Measurements from ENCODE around the gene NWD2.
"Not testable (repeated sequence)": the region's sequence is repeated elsewhere in the genome, so short reads cannot be mapped to it uniquely, and the experiment has no call there.

Gene NWD2

GRCh38 chr4:37400241-37400881 is 155.8 kb downstream of the NWD2 start:
- DNase-seq: no peak

GRCh38 chr4:37407938-37408826 is 163.6 kb downstream of the NWD2 start:
- DNase-seq: not testable (repeated sequence)

- DNase-seq: not testable (repeated sequence)
Observed at GRCh38 chr4:37413612-37414011, 169.1 kb downstream of the NWD2 start.

GRCh38 chr4:37415845-37416369 is 171.4 kb downstream of the NWD2 start:
- no peak for DNase-seq

- DNase-seq: no peak
Observed at GRCh38 chr4:37421614-37422013, 177.1 kb downstream of the NWD2 start.

- DNase-seq: no peak
Observed at GRCh38 chr4:37422102-37422501, 177.6 kb downstream of the NWD2 start.

GRCh38 chr4:37422638-37423037 is 178.1 kb downstream of the NWD2 start:
- DNase-seq: no peak

- DNase-seq: no peak
Observed at GRCh38 chr4:37423310-37423709, 178.8 kb downstream of the NWD2 start.

- no peak for DNase-seq
Observed at GRCh38 chr4:37424753-37425152, 180.2 kb downstream of the NWD2 start.

- DNase-seq: no peak
Observed at GRCh38 chr4:37425857-37426256, 181.3 kb downstream of the NWD2 start.

- DNase-seq: no peak
Observed at GRCh38 chr4:37427193-37427592, 182.7 kb downstream of the NWD2 start.

- no peak for DNase-seq
Observed at GRCh38 chr4:37429906-37430305, 185.4 kb downstream of the NWD2 start.

GRCh38 chr4:37430718-37431416 is 186.3 kb downstream of the NWD2 start:
- DNase-seq: no peak

GRCh38 chr4:37431417-37431743 is 186.8 kb downstream of the NWD2 start:
- DNase-seq: no peak

- DNase-seq: no peak
Observed at GRCh38 chr4:37434469-37434868, 189.9 kb downstream of the NWD2 start.

GRCh38 chr4:37436546-37436945 is 192.0 kb downstream of the NWD2 start:
- no peak for DNase-seq

- no peak for DNase-seq
Observed at GRCh38 chr4:37437163-37437562, 192.6 kb downstream of the NWD2 start.

GRCh38 chr4:37438564-37439279 is 194.2 kb downstream of the NWD2 start:
- DNase-seq: no peak

- DNase-seq: no peak
Observed at GRCh38 chr4:37439809-37440474, 195.4 kb downstream of the NWD2 start.

- DNase-seq: no peak
Observed at GRCh38 chr4:37440501-37440900, 196.0 kb downstream of the NWD2 start.

- no peak for DNase-seq
Observed at GRCh38 chr4:37441231-37442061, 196.9 kb downstream of the NWD2 start.

- DNase-seq: no peak
Observed at GRCh38 chr4:37442062-37442323, 197.4 kb downstream of the NWD2 start.
